ENCODE data around the gene GAL3ST3. TPM values are rescaled to one million over a fixed set of nuclear protein-coding genes. Genes with fewer than 3 reads are reported as not detected.

The GAL3ST3 gene
- total RNA-seq, 4 donors from 2014 or later, result not detected

GRCh38 chr11:66066751-66067150 lies 17.8 kb upstream of the GAL3ST3 start:
- no peak overlapping the region for H3K4me3 ChIP-seq (ENCODE audit: low read depth, poor library complexity, severe bottlenecking)
- 83 to 87% methylated on average over 3 of the region's 3 CpGs for WGBS, 2 donors
- intact Hi-C loops (cut with DNase I; ENCODE audit: low total_unique reads), result no loop called here
- TF ChIP-seq POLR2A (IDR thresholded peaks at IDR 0.05), result no peak
- no peak for TF ChIP-seq CTCF (IDR thresholded peaks at IDR 0.05)
- no peak for DNase-seq (ENCODE audit: low spot score in 2 of 2)

- H3K4me3 ChIP-seq (ENCODE audit: low read depth, poor library complexity, severe bottlenecking), result no peak overlapping the region
- DNase-seq (ENCODE audit: low spot score in 2 of 2), result no peak
- WGBS, 2 donors, result 96 to 100% methylated on average over 1 of the region's 1 CpG
- intact Hi-C loops (cut with DNase I; ENCODE audit: low total_unique reads), result no loop called here
- TF ChIP-seq POLR2A (IDR thresholded peaks at IDR 0.05), result no peak
- TF ChIP-seq CTCF (IDR thresholded peaks at IDR 0.05), result no peak
Measured at GRCh38 chr11:66064571-66064970, 15.6 kb upstream of the GAL3ST3 start.

- intact Hi-C loops (cut with DNase I; ENCODE audit: low total_unique reads), result no loop called here
- no peak overlapping the region for H3K4me3 ChIP-seq (ENCODE audit: low read depth, poor library complexity, severe bottlenecking)
- DNase-seq (ENCODE audit: low spot score in 2 of 2), result peak in 1 of 2 donors; percentile 64
- TF ChIP-seq POLR2A (IDR thresholded peaks at IDR 0.05), result no peak
- no peak for TF ChIP-seq CTCF (IDR thresholded peaks at IDR 0.05)
- 92 to 94% methylated on average over 2 of the region's 2 CpGs for WGBS, 2 donors
Measured at GRCh38 chr11:66063900-66064299, 14.9 kb upstream of the GAL3ST3 start.

- peak in 1 of 2 donors; percentile 45 for DNase-seq (ENCODE audit: low spot score in 2 of 2)
Measured at GRCh38 chr11:66062408-66062807, 13.4 kb upstream of the GAL3ST3 start.

GRCh38 chr11:66061268-66061667 lies 12.3 kb upstream of the GAL3ST3 start:
- WGBS, 2 donors, result 77 to 78% methylated on average over 6 of the region's 6 CpGs
- TF ChIP-seq CTCF (IDR thresholded peaks at IDR 0.05), result no peak
- TF ChIP-seq POLR2A (IDR thresholded peaks at IDR 0.05), result no peak
- DNase-seq (ENCODE audit: low spot score in 2 of 2), result peak in 1 of 2 donors; percentile 26
- intact Hi-C loops (cut with DNase I; ENCODE audit: low total_unique reads), result no loop called here
- H3K4me3 ChIP-seq (ENCODE audit: low read depth, poor library complexity, severe bottlenecking), result no peak overlapping the region

More at GRCh38 chr11:66062408-66062807, 13.4 kb upstream of the GAL3ST3 start:
- intact Hi-C loops (cut with DNase I; ENCODE audit: low total_unique reads), result no loop called here
- no peak overlapping the region for H3K4me3 ChIP-seq (ENCODE audit: low read depth, poor library complexity, severe bottlenecking)
- WGBS, 2 donors, result 90% methylated on average over 2 of the region's 2 CpGs
- TF ChIP-seq CTCF (IDR thresholded peaks at IDR 0.05), result no peak
- TF ChIP-seq POLR2A (IDR thresholded peaks at IDR 0.05), result no peak

- no peak overlapping the region for H3K4me3 ChIP-seq (ENCODE audit: low read depth, poor library complexity, severe bottlenecking)
- TF ChIP-seq POLR2A (IDR thresholded peaks at IDR 0.05) (no peak), CTCF (IDR thresholded peaks at IDR 0.05) (no peak)
- intact Hi-C loops (cut with DNase I; ENCODE audit: low total_unique reads), result no loop called here
- WGBS, 2 donors, result 62 to 70% methylated on average over 8 of the region's 8 CpGs
- DNase-seq (ENCODE audit: low spot score in 2 of 2), result no peak
Measured at GRCh38 chr11:66059966-66060680, 11.2 kb upstream of the GAL3ST3 start.
